ENCODE data around the gene MED13L. TPM values are rescaled to one million over a fixed set of nuclear protein-coding genes. Genes with fewer than 3 reads are reported as not detected.

Gene MED13L
- total RNA-seq, 2 experiments from 2014 or later = 39.5 to 41.8 TPM

DNA sequence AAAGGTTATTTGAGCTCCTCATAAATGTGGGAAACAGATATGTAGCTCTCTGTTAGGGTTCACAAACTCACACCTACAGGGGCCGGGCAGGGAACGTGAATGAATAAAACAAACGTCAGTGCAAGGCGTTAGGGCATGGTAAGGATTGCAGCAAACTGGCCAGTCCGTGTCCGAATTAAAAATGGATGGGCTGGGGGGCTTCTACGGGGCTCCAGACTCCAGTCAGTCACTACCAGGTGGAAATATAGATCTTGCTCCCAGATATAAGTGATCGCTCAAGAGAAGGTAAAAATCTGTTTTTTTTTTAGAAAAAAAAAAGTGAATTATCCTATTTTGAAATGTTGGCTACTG lies 333.1 kb downstream of the MED13L start:
- DNase-seq (no peak), ATAC-seq (no peak)
- no peaks in the 10 kb centered on the region for H3K36me3 Mint-ChIP-seq (ENCODE audit: low read depth)
- H3K27me3 Mint-ChIP-seq = peaks cover 6% of the 10 kb centered on the region
- H3K4me1 Mint-ChIP-seq (ENCODE audit: low read depth) = no peaks in the 10 kb centered on the region
- H3K9me3 Mint-ChIP-seq = no peaks in the 10 kb centered on the region
- H3K4me3 Mint-ChIP-seq = no peak overlapping the region
- CTCF ChIA-PET = interaction anchor here (0.6 kb wide), 1 partner anchor 385 kb away, joined by 3 read pairs; no protein-coding TSS in a partner anchor
- TF ChIP-seq, protein P1, sequence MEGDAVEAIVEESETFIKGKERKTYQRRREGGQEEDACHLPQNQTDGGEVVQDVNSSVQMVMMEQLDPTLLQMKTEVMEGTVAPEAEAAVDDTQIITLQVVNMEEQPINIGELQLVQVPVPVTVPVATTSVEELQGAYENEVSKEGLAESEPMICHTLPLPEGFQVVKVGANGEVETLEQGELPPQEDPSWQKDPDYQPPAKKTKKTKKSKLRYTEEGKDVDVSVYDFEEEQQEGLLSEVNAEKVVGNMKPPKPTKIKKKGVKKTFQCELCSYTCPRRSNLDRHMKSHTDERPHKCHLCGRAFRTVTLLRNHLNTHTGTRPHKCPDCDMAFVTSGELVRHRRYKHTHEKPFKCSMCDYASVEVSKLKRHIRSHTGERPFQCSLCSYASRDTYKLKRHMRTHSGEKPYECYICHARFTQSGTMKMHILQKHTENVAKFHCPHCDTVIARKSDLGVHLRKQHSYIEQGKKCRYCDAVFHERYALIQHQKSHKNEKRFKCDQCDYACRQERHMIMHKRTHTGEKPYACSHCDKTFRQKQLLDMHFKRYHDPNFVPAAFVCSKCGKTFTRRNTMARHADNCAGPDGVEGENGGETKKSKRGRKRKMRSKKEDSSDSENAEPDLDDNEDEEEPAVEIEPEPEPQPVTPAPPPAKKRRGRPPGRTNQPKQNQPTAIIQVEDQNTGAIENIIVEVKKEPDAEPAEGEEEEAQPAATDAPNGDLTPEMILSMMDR (IDR thresholded peaks at IDR 0.05) = no peak
- POLR2A ChIA-PET = no interaction called here
- intact Hi-C loops (cut with micrococcal nuclease) = no loop called here
- no peak overlapping the region for H3K27ac Mint-ChIP-seq

DNA sequence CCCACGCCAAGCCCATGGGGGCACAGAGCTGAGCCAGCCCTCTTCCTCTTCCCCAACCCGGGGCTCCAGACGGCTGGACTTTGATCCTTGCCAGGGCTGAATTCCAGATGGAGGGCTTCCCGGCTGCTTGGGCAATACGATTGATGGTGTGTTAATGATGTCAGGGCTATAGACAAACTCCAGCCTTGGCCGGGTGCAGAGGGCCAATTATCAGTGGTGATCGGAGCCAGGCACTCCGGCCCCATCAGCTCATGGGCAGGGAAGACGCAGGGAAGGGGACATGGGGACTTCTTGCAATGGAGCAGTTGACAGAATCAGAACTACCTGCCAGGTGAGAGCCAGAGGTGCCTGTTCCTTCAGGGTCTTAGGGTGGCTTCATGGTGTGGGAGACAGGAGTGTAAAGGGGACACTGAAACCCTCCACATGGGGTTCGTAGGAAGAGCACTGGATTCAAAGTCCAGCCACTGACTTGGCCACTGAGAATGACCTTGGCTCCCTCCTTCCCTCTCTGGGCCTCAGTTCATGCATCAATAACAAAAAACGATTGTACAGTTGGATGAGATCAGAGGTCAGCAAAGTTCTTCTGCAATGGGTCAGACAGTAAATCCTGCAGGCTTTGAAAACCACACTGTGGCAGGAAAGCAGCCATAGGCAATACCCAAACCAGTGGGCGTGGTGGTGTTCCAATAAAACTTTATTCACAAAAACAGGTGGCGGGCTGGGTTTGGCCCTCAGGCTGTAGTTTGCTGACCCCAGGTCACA lies 333.7 kb downstream of the MED13L start:
- no peak overlapping the region for H3K27ac Mint-ChIP-seq
- no peaks in the 10 kb centered on the region for H3K4me1 Mint-ChIP-seq (ENCODE audit: low read depth)
- DNase-seq (no peak), ATAC-seq (no peak)
- H3K27me3 Mint-ChIP-seq = peaks cover 10% of the 10 kb centered on the region
- CTCF ChIA-PET = no interaction called here
- H3K4me3 Mint-ChIP-seq = no peak overlapping the region
- POLR2A ChIA-PET = no interaction called here
- H3K9me3 Mint-ChIP-seq = peaks cover 4% of the 10 kb centered on the region
- H3K36me3 Mint-ChIP-seq (ENCODE audit: low read depth) = no peaks in the 10 kb centered on the region
- TF ChIP-seq, protein P1 (IDR thresholded peaks at IDR 0.05) = no peak
- intact Hi-C loops (cut with micrococcal nuclease) = no loop called here

DNA sequence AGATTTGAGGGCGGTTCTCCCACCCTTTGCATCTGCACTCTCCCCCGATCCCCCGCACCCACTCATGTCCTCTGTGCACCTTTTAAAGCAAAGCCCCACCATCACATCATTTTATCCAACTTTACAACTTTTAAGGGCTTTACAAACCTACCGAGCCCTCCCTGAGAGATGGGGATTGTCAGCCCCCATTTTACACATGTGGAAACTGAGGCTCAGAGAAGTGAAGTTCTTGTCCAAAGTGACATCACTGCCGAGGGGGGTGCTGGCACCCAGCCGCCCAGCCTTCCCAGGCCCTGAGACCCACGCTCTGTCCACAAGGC lies 334.2 kb downstream of the MED13L start:
- DNase-seq (no peak), ATAC-seq (no peak)
- intact Hi-C loops (cut with micrococcal nuclease) = no loop called here
- H3K9me3 Mint-ChIP-seq = peaks cover 7% of the 10 kb centered on the region
- peaks cover 11% of the 10 kb centered on the region for H3K27me3 Mint-ChIP-seq
- H3K27ac Mint-ChIP-seq = no peak overlapping the region
- no peaks in the 10 kb centered on the region for H3K4me1 Mint-ChIP-seq (ENCODE audit: low read depth)
- CTCF ChIA-PET = no interaction called here
- H3K4me3 Mint-ChIP-seq = no peak overlapping the region
- POLR2A ChIA-PET = no interaction called here
- TF ChIP-seq, protein P1 (IDR thresholded peaks at IDR 0.05) = no peak
- H3K36me3 Mint-ChIP-seq (ENCODE audit: low read depth) = no peaks in the 10 kb centered on the region

DNA sequence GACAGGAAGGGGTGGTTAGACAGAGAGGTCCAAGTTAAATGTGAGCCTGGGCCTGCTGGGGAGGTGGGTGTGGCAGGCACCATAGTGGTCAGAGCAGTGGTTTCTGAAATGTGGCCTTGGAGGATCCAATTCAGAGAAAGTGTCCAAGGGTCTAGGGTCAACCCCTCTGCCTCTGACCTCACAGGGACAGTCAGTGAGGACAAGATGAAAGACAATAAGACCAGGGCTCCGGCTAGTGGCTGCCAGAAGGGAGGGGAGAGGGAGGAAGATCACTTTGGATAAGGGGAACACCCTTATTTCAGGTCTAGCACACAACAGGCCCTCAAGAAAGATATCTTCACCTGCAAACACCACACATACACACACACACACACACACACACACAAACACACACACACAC lies 335.1 kb downstream of the MED13L start:
- CTCF ChIA-PET = no interaction called here
- Mint-ChIP-seq H3K4me1 (ENCODE audit: low read depth) (no peaks in the 10 kb centered on the region), H3K4me3 (no peak overlapping the region), H3K9me3 (peaks cover 7% of the 10 kb centered on the region), H3K27ac (no peak overlapping the region), H3K36me3 (ENCODE audit: low read depth) (no peaks in the 10 kb centered on the region), H3K27me3 (peaks cover 11% of the 10 kb centered on the region)
- ATAC-seq (no peak), DNase-seq (no peak)
- TF ChIP-seq, protein P1 (IDR thresholded peaks at IDR 0.05) = no peak
- POLR2A ChIA-PET = no interaction called here
- intact Hi-C loops (cut with micrococcal nuclease) = no loop called here

DNA sequence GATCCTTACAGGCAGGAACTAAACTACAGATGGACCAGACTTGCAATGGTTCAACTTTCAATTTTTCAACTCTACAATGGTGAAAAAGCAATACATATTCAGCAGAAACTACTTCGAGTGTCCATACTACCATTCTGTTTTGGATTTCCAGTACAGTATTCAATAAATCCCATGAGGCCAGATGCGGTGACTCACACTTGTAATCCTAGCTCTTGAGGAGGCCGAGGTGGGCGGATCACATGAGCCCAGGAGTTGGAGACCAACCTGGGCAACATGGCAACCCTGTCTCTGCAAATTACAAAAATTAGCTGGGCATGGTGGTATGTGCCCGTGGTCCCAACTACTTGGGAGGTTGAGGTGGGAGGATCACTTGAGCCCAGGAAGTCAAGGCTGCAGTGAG lies 336.1 kb downstream of the MED13L start:
- TF ChIP-seq, protein P1 (IDR thresholded peaks at IDR 0.05) = no peak
- DNase-seq (no peak), ATAC-seq (no peak)
- no peak overlapping the region for H3K27ac Mint-ChIP-seq
- intact Hi-C loops (cut with micrococcal nuclease) = no loop called here
- H3K4me3 Mint-ChIP-seq = no peak overlapping the region
- no peaks in the 10 kb centered on the region for H3K4me1 Mint-ChIP-seq (ENCODE audit: low read depth)
- no peaks in the 10 kb centered on the region for H3K36me3 Mint-ChIP-seq (ENCODE audit: low read depth)
- peaks cover 11% of the 10 kb centered on the region for H3K27me3 Mint-ChIP-seq
- POLR2A ChIA-PET = no interaction called here
- H3K9me3 Mint-ChIP-seq = peaks cover 7% of the 10 kb centered on the region
- CTCF ChIA-PET = no interaction called here

Measured in activated CD8-positive, alpha-beta T cell treated with anti-CD3 and anti-CD28 coated beads for 36 hours (primary cell).